ENCODE measurements around the gene NAXD.
"Not testable (repeated sequence)": the region's sequence is repeated elsewhere in the genome, so short reads cannot be mapped to it uniquely, and the experiment has no call there.

Gene NAXD

GRCh38 chr13:110597041-110597689 lies 18.2 kb upstream of the NAXD start:
- no peak for DNase-seq

- no peak for DNase-seq
Measured at GRCh38 chr13:110600261-110600819, 15.0 kb upstream of the NAXD start.

GRCh38 chr13:110600980-110601379 lies 14.4 kb upstream of the NAXD start:
- no peak for DNase-seq

GRCh38 chr13:110605132-110605531 lies 10.2 kb upstream of the NAXD start:
- no peak for DNase-seq

GRCh38 chr13:110606281-110606680 lies 9.1 kb upstream of the NAXD start:
- not testable (repeated sequence) for DNase-seq

- no peak for DNase-seq
Measured at GRCh38 chr13:110607675-110608224, 7.6 kb upstream of the NAXD start.

- DNase-seq, result no peak
Measured at GRCh38 chr13:110610955-110611595, 4.3 kb upstream of the NAXD start.

- no peak for DNase-seq
Measured at GRCh38 chr13:110615005-110615321, 382 bp upstream of the NAXD start.

- no peak for DNase-seq
Measured at GRCh38 chr13:110616103-110617101, 1.1 kb downstream of the NAXD start.

- no peak for DNase-seq
Measured at GRCh38 chr13:110617321-110618072, 2.2 kb downstream of the NAXD start.

- DNase-seq, result no peak
Measured at GRCh38 chr13:110618167-110618566, 2.8 kb downstream of the NAXD start.

GRCh38 chr13:110618780-110619179 lies 3.4 kb downstream of the NAXD start:
- DNase-seq, result no peak

- DNase-seq, result no peak
Measured at GRCh38 chr13:110620596-110620995, 5.3 kb downstream of the NAXD start.

GRCh38 chr13:110624766-110625756 lies 9.7 kb downstream of the NAXD start:
- no peak for DNase-seq

GRCh38 chr13:110625771-110626321 lies 10.5 kb downstream of the NAXD start:
- no peak for DNase-seq

- DNase-seq, result no peak
Measured at GRCh38 chr13:110626521-110626920, 11.2 kb downstream of the NAXD start.

GRCh38 chr13:110627351-110627750 lies 12.0 kb downstream of the NAXD start:
- no peak for DNase-seq

GRCh38 chr13:110627761-110628476 lies 12.6 kb downstream of the NAXD start:
- DNase-seq, result no peak

- no peak for DNase-seq
Measured at GRCh38 chr13:110628477-110628793, 13.1 kb downstream of the NAXD start.

All from inflammatory macrophage treated with lipopolysaccharide for 1 hour (primary cell).